Astrocyte (in vitro differentiated cells and primary cell): ENCODE results near the gene TEX22.

ENCODE experiments used
- CTCF ChIP-seq: IDR thresholded peaks from 2 replicates; pipeline ENCODE4 v1.5.1; 2011; ENCODE audit warnings: low read depth, mild to moderate bottlenecking, inconsistent platforms, low read length, moderate library complexity; ENCODE audit not compliant: insufficient read depth
- EZH2 ChIP-seq: IDR thresholded peaks from 2 replicates; pipeline ENCODE4 v1.6.1; 2012; ENCODE audit warnings: mild to moderate bottlenecking, low read length, inconsistent platforms; ENCODE audit not compliant: insufficient read depth

- TF ChIP-seq CTCF (no peak), EZH2 (no peak)
Observed at GRCh38 chr14:105401699-105402098, 3.4 kb downstream of the TEX22 start.
